ENCODE measurements around the gene SMAD6. TPM values are rescaled to one million over a fixed set of nuclear protein-coding genes. Genes with fewer than 3 reads are reported as not detected.

The SMAD6 gene
- total and polyA plus RNA-seq, 11 donors: 10.4 to 65.9 (median 20.6) TPM

DNA sequence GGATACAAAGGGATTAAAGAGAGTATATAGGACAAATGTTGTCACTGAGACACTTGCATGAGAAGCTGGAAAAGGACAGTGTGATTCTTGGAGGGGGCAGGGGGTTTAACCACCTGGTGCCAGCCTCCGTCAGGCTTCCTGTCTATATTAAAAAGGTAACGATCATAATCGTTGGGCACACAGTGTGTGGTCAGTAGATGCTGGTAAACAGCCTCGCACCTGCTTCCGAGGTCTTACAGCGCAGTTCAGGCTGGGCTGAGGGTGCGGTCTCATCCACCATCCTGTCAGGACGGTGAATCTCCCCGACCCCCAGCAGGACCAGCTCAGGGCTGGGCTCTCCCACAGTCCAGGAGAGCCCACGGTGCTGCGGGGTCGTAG lies 47.7 kb upstream of the SMAD6 start:
- no peaks in the 10 kb centered on the region for H3K36me3 ChIP-seq
- peak overlapping the region in 11 of 12 donors; percentile 12 to 90 (median 54) for H3K27ac ChIP-seq
- H3K4me3 ChIP-seq: peak overlapping the region in 5 of 12 donors; percentile 35 to 57 (median 44)
- peaks cover 0 to 56% (median 26%) of the 10 kb centered on the region in 12 donors for H3K4me1 ChIP-seq
- H3K27me3 ChIP-seq: no peaks in the 10 kb centered on the region
- DNase-seq (no peak), ATAC-seq (peak in 2 of 4 donors; percentile 2 to 4)
- 58 to 75% (median 64%) methylated on average over 9 to 12 of the region's 12 CpGs for WGBS, 4 donors
- no peak for TF ChIP-seq POLR2A (IDR thresholded peaks at IDR 0.05)
- TF ChIP-seq, protein P1, sequence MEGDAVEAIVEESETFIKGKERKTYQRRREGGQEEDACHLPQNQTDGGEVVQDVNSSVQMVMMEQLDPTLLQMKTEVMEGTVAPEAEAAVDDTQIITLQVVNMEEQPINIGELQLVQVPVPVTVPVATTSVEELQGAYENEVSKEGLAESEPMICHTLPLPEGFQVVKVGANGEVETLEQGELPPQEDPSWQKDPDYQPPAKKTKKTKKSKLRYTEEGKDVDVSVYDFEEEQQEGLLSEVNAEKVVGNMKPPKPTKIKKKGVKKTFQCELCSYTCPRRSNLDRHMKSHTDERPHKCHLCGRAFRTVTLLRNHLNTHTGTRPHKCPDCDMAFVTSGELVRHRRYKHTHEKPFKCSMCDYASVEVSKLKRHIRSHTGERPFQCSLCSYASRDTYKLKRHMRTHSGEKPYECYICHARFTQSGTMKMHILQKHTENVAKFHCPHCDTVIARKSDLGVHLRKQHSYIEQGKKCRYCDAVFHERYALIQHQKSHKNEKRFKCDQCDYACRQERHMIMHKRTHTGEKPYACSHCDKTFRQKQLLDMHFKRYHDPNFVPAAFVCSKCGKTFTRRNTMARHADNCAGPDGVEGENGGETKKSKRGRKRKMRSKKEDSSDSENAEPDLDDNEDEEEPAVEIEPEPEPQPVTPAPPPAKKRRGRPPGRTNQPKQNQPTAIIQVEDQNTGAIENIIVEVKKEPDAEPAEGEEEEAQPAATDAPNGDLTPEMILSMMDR (IDR thresholded peaks at IDR 0.05): no peak
- no peaks in the 10 kb centered on the region for H3K9me3 ChIP-seq
- intact Hi-C loops (cut with DNase I): no loop called here

- peak overlapping the region in 11 of 12 donors; percentile 1 to 57 (median 40) for H3K4me3 ChIP-seq
- ATAC-seq: peak; percentile 9 to 70 (median 54)
Observed at GRCh38 chr15:66654739-66655375, 47.2 kb upstream of the SMAD6 start.

GRCh38 chr15:66655511-66655910 lies 46.5 kb upstream of the SMAD6 start:
- peak overlapping the region in 5 of 12 donors; percentile 40 to 57 (median 51) for H3K4me3 ChIP-seq
- H3K4me1 ChIP-seq: peaks cover 0 to 54% (median 21%) of the 10 kb centered on the region in 12 donors
- ATAC-seq (no peak), DNase-seq (no peak)
- no peaks in the 10 kb centered on the region for H3K36me3 ChIP-seq
- no peak for TF ChIP-seq POLR2A (IDR thresholded peaks at IDR 0.05)
- TF ChIP-seq, protein P1 (IDR thresholded peaks at IDR 0.05): no peak
- intact Hi-C loops (cut with DNase I): loop anchor here in 1 of 10 donors (5.0 kb wide), 1 partner anchor 38 kb away; no protein-coding TSS in a partner anchor
- H3K9me3 ChIP-seq: no peaks in the 10 kb centered on the region
- H3K27ac ChIP-seq: peak overlapping the region in 11 of 12 donors; percentile 12 to 90 (median 54)
- 75 to 87% (median 86%) methylated on average over 14 of the region's 14 CpGs for WGBS, 4 donors
- H3K27me3 ChIP-seq: no peaks in the 10 kb centered on the region

More at GRCh38 chr15:66654739-66655375, 47.2 kb upstream of the SMAD6 start:
- no peaks in the 10 kb centered on the region for H3K9me3 ChIP-seq
- H3K27me3 ChIP-seq: no peaks in the 10 kb centered on the region
- peak overlapping the region in 11 of 12 donors; percentile 12 to 90 (median 54) for H3K27ac ChIP-seq
- no peaks in the 10 kb centered on the region for H3K36me3 ChIP-seq
- peak in 2 of 5 donors; percentile 51 to 58 for DNase-seq
- TF ChIP-seq, protein P1 (IDR thresholded peaks at IDR 0.05): no peak
- no peak for TF ChIP-seq POLR2A (IDR thresholded peaks at IDR 0.05)
- intact Hi-C loops (cut with DNase I): loop anchor here in 1 of 10 donors (5.0 kb wide), 1 partner anchor 38 kb away; no protein-coding TSS in a partner anchor
- 15 to 41% (median 29%) methylated on average over 11 to 45 of the region's 45 CpGs for WGBS, 4 donors
- peaks cover 0 to 59% (median 25%) of the 10 kb centered on the region in 12 donors for H3K4me1 ChIP-seq

DNA sequence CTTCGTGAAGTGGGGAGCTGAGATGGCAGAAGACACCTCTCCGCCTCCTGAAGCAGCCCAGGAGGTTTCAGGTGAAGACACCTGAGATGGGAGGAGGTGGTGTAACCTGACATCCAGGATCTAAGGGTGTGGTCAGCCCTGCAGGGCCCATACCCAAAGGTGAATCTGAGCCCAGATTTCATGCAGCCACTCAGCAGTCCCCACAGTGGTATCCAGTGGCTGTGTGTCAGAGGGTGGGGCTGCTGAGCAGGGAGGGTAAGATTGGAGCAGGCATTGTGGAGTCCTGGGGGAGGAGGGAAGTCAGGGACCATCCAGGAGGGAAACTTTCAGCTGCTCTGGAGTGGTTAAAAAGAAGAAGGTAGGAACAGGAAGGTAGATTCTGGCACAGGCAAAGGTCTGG lies 46.0 kb upstream of the SMAD6 start:
- no peaks in the 10 kb centered on the region for H3K36me3 ChIP-seq
- WGBS, 4 donors: 91 to 100% (median 96%) methylated on average over 2 of the region's 2 CpGs
- ATAC-seq: peak in 1 of 4 donors; percentile 31
- H3K27ac ChIP-seq: peak overlapping the region in 8 of 12 donors; percentile 30 to 90 (median 72)
- peaks cover 0 to 54% (median 21%) of the 10 kb centered on the region in 12 donors for H3K4me1 ChIP-seq
- intact Hi-C loops (cut with DNase I): loop anchor here in 1 of 10 donors (5.0 kb wide), 1 partner anchor 39 kb away; no protein-coding TSS in a partner anchor
- TF ChIP-seq, protein P1 (IDR thresholded peaks at IDR 0.05): no peak
- no peak for TF ChIP-seq POLR2A (IDR thresholded peaks at IDR 0.05)
- H3K9me3 ChIP-seq: no peaks in the 10 kb centered on the region
- no peak for DNase-seq
- peak overlapping the region in 1 of 12 donors; percentile 57 for H3K4me3 ChIP-seq
- no peaks in the 10 kb centered on the region for H3K27me3 ChIP-seq

Data from heart left ventricle (tissue), 16 donors.